ENCODE data around the gene MYLK. TPM values are rescaled to one million over a fixed set of nuclear protein-coding genes. Genes with fewer than 3 reads are reported as not detected.

Gene MYLK
- polyA plus RNA-seq, 1 donor (not counting 4 experiments of a cell fraction or from before 2014, with no cell fraction given) = 7.8 TPM

GRCh38 chr3:123783050-123783689, 101.0 kb downstream of the MYLK start:
- Histone ChIP-seq H3K4me1 (ENCODE audit: control insufficient read depth, extremely low read depth, insufficient read depth, low read length) (no peaks in the 10 kb centered on the region), H3K27me3 (ENCODE audit: control insufficient read depth, extremely low read depth, insufficient read depth, low read length) (no peaks in the 10 kb centered on the region), H4K20me1 (ENCODE audit: control insufficient read depth, extremely low read depth, insufficient read depth, low read length) (peaks cover 2% of the 10 kb centered on the region), H3K9me3 (ENCODE audit: control insufficient read depth, low read depth, low read length) (no peaks in the 10 kb centered on the region), H3K27ac (ENCODE audit: control insufficient read depth, insufficient read depth, low read length) (no peak overlapping the region), H3K4me2 (ENCODE audit: control insufficient read depth, extremely low read depth, insufficient read depth, low read depth, low read length) (no peak overlapping the region), H3K36me3 (ENCODE audit: control insufficient read depth in 2 of 2, extremely low read depth in 1 of 2, insufficient read depth in 2 of 2, low read length in 2 of 2) (no peaks in the 10 kb centered on the region), H3K4me3 (ENCODE audit: control insufficient read depth in 2 of 3, extremely low read depth in 1 of 3, insufficient read depth in 2 of 3, low read depth in 1 of 3, low read length in 3 of 3) (no peak overlapping the region), H2AFZ (ENCODE audit: control insufficient read depth, low read length) (no peak overlapping the region), H3K79me2 (ENCODE audit: control insufficient read depth, insufficient read depth, low read length) (no peaks in the 10 kb centered on the region), H3K9ac (ENCODE audit: control insufficient read depth, extremely low read depth, insufficient read depth, low read length) (no peak overlapping the region), H3K9me1 (ENCODE audit: control insufficient read depth, extremely low read depth, insufficient read depth, low read length) (no peaks in the 10 kb centered on the region)
- dilution Hi-C loops (cut with MboI; ENCODE audit: extremely low pct_ligation_motif_present, low sequenced_read_pairs) = no loop called here
- DNase-seq (ENCODE audit: low read depth, low spot score) = no peak
- no peak for TF ChIP-seq EZH2 (IDR thresholded peaks at IDR 0.05; ENCODE audit: low read length)
- no peak for TF ChIP-seq CTCF (optimal IDR thresholded peaks at IDR 0.05 in 1 of 3, IDR thresholded peaks at IDR 0.05 in 1 of 3, conservative IDR thresholded peaks at IDR 0.05 in 1 of 3; ENCODE audit: extremely low read depth in 1 of 3, insufficient read depth in 2 of 3, low read length in 3 of 3)
- FAIRE-seq = no peak

GRCh38 chr3:123782488-123782887, 101.6 kb downstream of the MYLK start:
- dilution Hi-C loops (cut with MboI; ENCODE audit: extremely low pct_ligation_motif_present, low sequenced_read_pairs) = no loop called here
- TF ChIP-seq EZH2 (IDR thresholded peaks at IDR 0.05; ENCODE audit: low read length) (no peak), CTCF (optimal IDR thresholded peaks at IDR 0.05 in 1 of 3, IDR thresholded peaks at IDR 0.05 in 1 of 3, conservative IDR thresholded peaks at IDR 0.05 in 1 of 3; ENCODE audit: extremely low read depth in 1 of 3, insufficient read depth in 2 of 3, low read length in 3 of 3) (no peak)
- Histone ChIP-seq H3K4me1 (ENCODE audit: control insufficient read depth, extremely low read depth, insufficient read depth, low read length) (no peaks in the 10 kb centered on the region), H3K9me3 (ENCODE audit: control insufficient read depth, low read depth, low read length) (no peaks in the 10 kb centered on the region), H3K27me3 (ENCODE audit: control insufficient read depth, extremely low read depth, insufficient read depth, low read length) (no peaks in the 10 kb centered on the region), H3K9ac (ENCODE audit: control insufficient read depth, extremely low read depth, insufficient read depth, low read length) (no peak overlapping the region), H3K9me1 (ENCODE audit: control insufficient read depth, extremely low read depth, insufficient read depth, low read length) (no peaks in the 10 kb centered on the region), H3K4me2 (ENCODE audit: control insufficient read depth, extremely low read depth, insufficient read depth, low read depth, low read length) (no peak overlapping the region), H2AFZ (ENCODE audit: control insufficient read depth, low read length) (no peak overlapping the region), H3K4me3 (ENCODE audit: control insufficient read depth in 2 of 3, extremely low read depth in 1 of 3, insufficient read depth in 2 of 3, low read depth in 1 of 3, low read length in 3 of 3) (no peak overlapping the region), H4K20me1 (ENCODE audit: control insufficient read depth, extremely low read depth, insufficient read depth, low read length) (peaks cover 2% of the 10 kb centered on the region), H3K79me2 (ENCODE audit: control insufficient read depth, insufficient read depth, low read length) (no peaks in the 10 kb centered on the region), H3K27ac (ENCODE audit: control insufficient read depth, insufficient read depth, low read length) (no peak overlapping the region), H3K36me3 (ENCODE audit: control insufficient read depth in 2 of 2, extremely low read depth in 1 of 2, insufficient read depth in 2 of 2, low read length in 2 of 2) (no peaks in the 10 kb centered on the region)
- no peak for FAIRE-seq
- DNase-seq (ENCODE audit: low read depth, low spot score) = no peak

Measured in keratinocyte (primary cell).